SU-DHL-6 (cell line): Measurements from ENCODE around the gene UBE3B.

ENCODE experiments used
- H2AFZ ChIP-seq: fragments of 200-600 bp; sonication (generic); 2 replicates; pipeline ENCODE4 v1.6.1; 2014; ENCODE audit warnings: low read depth, mild to moderate bottlenecking, moderate library complexity, mixed read lengths, antibody characterized with exemption, low read length; ENCODE audit not compliant: severe bottlenecking
- H3F3A ChIP-seq: fragments of 200-600 bp; shearing (Covaris generic); 2 replicates; pipeline ENCODE4 v1.6.0; 2016; ENCODE audit warnings: antibody characterized with exemption, mild to moderate bottlenecking; ENCODE audit not compliant: insufficient read depth
- H3K27ac ChIP-seq: fragments of 200-600 bp; sonication (generic); 2 replicates; pipeline ENCODE4 v1.5.1; 2016; ENCODE audit warnings: low read depth, mild to moderate bottlenecking, low read length, moderate library complexity, mixed read lengths
- H3K27me3 ChIP-seq: fragments of 200-600 bp; sonication (generic), shearing (Covaris generic); 2 replicates; pipeline ENCODE4 v1.6.0; 2014; ENCODE audit warnings: mild to moderate bottlenecking, low read length
- H3K36me3 ChIP-seq: fragments of 200-600 bp; sonication (generic); 2 replicates; pipeline ENCODE4 v1.6.1; 2014; ENCODE audit warnings: mild to moderate bottlenecking, low read length, mixed read lengths
- H3K4me2 ChIP-seq: fragments of 300-600, 200-600 bp; shearing (Covaris generic), sonication (generic); 2 replicates; pipeline ENCODE4 v1.6.0; 2014; ENCODE audit warnings: low read length, low read depth, mild to moderate bottlenecking; ENCODE audit not compliant: poor library complexity, severe bottlenecking
- H3K4me3 ChIP-seq: fragments of 200-600 bp; sonication (generic); 2 replicates; pipeline ENCODE4 v1.5.1; 2014; ENCODE audit warnings: antibody characterized with exemption, low read length, mild to moderate bottlenecking, mixed read lengths; ENCODE audit not compliant: insufficient read depth, poor library complexity, severe bottlenecking
- H3K79me2 ChIP-seq: fragments of 200-600 bp; sonication (generic); 2 replicates; pipeline ENCODE4 v1.6.1; 2014; ENCODE audit warnings: mild to moderate bottlenecking, low read length, moderate library complexity; ENCODE audit not compliant: insufficient read depth
- H3K9ac ChIP-seq: fragments of 200-600 bp; sonication (generic); 2 replicates; pipeline ENCODE4 v1.7.0; 2014; ENCODE audit warnings: mild to moderate bottlenecking, low read length
- H3K9me2 ChIP-seq: fragments of 200-600 bp; sonication (generic); replicated peaks from 2 replicates; pipeline ENCODE4 v1.6.1; 2014; ENCODE audit warnings: low read length; ENCODE audit not compliant: insufficient read depth
- H3K9me3 ChIP-seq: fragments of 200-600 bp; sonication (generic); 2 replicates; pipeline ENCODE4 v1.6.1; 2014; ENCODE audit warnings: low read length, mixed read lengths; ENCODE audit not compliant: insufficient read depth
- H4K20me1 ChIP-seq: fragments of 200-600 bp; sonication (generic); 2 replicates; pipeline ENCODE4 v1.6.1; 2014; ENCODE audit warnings: low read depth, mild to moderate bottlenecking, antibody characterized with exemption, low read length, moderate library complexity, mixed read lengths
- CTCF ChIP-seq: fragments of 200-600 bp; sonication (generic); IDR thresholded peaks from one replicate; pipeline ENCODE4 v1.5.1; 2017; ENCODE audit warnings: antibody characterized with exemption, mild to moderate bottlenecking, low read length, moderate library complexity; ENCODE audit not compliant: insufficient read depth, poor library complexity, severe bottlenecking
- EZH2phosphoT487 ChIP-seq: fragments of 200-600 bp; sonication (generic), shearing (Covaris generic); conservative IDR thresholded peaks from 2 replicates; pipeline ENCODE4 v1.6.1; 2018; ENCODE audit warnings: mild to moderate bottlenecking, antibody characterized with exemption, low read length, moderate library complexity, mixed read lengths

The UBE3B gene

GRCh38 chr12:109582636-109583035 is 105.2 kb downstream of the UBE3B start:
- no peak overlapping the region for H3K27ac ChIP-seq
- H2AFZ ChIP-seq, result no peak overlapping the region
- H3K27me3 ChIP-seq, result no peaks in the 10 kb centered on the region
- TF ChIP-seq CTCF (no peak), EZH2phosphoT487 (no peak)
- no peaks in the 10 kb centered on the region for H3K79me2 ChIP-seq
- no peak overlapping the region for H3K4me2 ChIP-seq
- no peaks in the 10 kb centered on the region for H3K9me2 ChIP-seq
- H3F3A ChIP-seq, result no peaks in the 10 kb centered on the region
- H3K4me3 ChIP-seq, result no peak overlapping the region
- H3K9me3 ChIP-seq, result no peaks in the 10 kb centered on the region
- H3K9ac ChIP-seq, result no peak overlapping the region
- H3K36me3 ChIP-seq, result no peaks in the 10 kb centered on the region
- no peaks in the 10 kb centered on the region for H4K20me1 ChIP-seq

GRCh38 chr12:109583733-109584132 is 106.3 kb downstream of the UBE3B start:
- H2AFZ ChIP-seq, result no peak overlapping the region
- no peaks in the 10 kb centered on the region for H3K27me3 ChIP-seq
- no peak overlapping the region for H3K9ac ChIP-seq
- no peaks in the 10 kb centered on the region for H3K79me2 ChIP-seq
- H3K27ac ChIP-seq, result no peak overlapping the region
- H3K4me2 ChIP-seq, result no peak overlapping the region
- H3K9me3 ChIP-seq, result no peaks in the 10 kb centered on the region
- TF ChIP-seq EZH2phosphoT487, result no peak
- no peak for TF ChIP-seq CTCF
- H3K36me3 ChIP-seq, result no peaks in the 10 kb centered on the region
- no peaks in the 10 kb centered on the region for H3F3A ChIP-seq
- no peaks in the 10 kb centered on the region for H3K9me2 ChIP-seq
- H4K20me1 ChIP-seq, result no peaks in the 10 kb centered on the region
- H3K4me3 ChIP-seq, result no peak overlapping the region
